ENCODE data around the gene CCHCR1.
A peak's percentile ranks its signal among the peaks of the same experiment; 100 is the strongest.

CCHCR1 gene

DNA sequence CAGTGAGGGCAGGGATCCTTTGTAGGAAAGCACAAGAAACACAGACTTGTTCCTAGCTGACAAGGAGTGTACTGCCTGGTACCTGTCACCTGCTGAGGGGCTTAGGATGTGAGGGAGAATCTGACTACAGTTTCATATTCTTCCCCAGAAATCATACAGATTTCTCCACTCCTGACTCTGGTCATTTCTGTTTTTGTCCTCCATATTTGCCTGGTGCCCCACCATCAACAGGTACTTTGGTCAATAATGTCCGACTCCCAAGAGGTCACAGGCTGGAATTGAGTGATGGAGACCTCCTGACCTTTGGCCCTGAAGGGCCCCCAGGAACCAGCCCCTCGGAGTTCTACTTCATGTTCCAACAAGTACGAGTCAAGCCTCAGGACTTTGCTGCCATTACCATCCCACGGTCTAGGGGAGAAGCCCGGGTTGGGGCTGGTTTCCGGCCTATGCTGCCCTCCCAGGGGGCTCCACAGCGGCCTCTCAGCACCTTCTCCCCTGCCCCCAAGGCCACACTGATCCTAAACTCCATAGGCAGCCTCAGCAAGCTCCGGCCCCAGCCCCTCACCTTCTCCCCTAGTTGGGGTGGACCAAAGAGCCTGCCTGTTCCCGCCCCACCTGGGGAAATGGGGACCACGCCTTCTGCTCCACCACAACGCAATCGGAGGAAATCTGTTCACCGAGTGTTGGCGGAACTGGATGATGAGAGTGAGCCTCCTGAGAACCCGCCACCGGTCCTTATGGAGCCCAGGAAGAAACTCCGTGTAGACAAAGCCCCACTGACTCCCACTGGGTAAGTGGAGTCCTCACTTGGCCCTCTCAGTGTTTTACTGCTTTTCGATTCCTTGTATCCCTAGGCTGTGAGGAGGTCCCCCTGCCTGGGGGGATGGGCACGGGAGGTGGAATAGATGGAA, 3.9 kb upstream of the CCHCR1 start:
- DNase-seq = no peak

DNA sequence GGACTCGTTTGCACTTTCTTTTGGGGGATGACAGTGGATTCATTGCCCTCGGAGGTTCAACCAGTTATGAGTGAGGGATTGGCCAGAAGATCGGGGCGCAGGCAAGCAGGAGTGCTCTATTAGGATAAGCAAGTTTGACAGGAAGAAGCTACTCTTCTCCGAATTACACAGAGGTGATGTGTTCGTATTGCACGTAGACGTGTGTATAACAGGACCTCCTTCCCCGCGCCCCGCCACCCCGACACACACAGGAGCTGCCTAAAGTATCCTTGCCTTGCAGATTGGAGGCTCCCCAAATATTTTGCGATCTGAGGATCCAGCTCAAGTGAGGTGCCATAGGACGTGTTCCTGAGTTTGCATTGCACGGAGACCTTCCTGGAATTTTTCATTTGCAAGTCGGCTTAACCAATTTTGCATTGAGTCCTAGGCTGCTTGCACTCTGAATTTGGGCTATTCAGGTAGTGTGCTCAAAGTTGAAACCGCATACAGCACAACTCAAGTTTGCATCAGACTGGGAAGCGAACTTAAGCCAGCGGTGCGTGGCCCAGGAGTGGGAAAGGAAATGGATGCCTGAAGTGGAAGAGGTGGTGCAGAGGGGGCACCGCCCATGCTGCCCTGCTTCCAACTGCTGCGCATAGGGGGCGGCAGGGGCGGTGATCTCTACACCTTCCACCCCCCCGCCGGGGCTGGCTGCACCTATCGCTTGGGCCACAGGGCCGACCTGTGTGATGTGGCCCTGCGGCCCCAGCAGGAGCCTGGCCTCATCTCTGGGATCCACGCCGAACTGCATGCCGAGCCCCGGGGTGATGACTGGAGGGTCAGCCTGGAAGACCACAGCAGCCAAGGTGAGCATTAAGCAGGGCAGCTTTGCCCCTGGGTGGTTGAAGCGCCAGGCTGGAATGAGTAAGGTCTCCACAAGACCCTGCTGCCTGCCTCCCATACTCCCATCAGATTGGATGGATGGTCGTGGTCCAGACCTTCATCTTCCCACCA, 1.6 kb upstream of the CCHCR1 start:
- peak in 1 of 2 donors; percentile 16 for DNase-seq

DNA sequence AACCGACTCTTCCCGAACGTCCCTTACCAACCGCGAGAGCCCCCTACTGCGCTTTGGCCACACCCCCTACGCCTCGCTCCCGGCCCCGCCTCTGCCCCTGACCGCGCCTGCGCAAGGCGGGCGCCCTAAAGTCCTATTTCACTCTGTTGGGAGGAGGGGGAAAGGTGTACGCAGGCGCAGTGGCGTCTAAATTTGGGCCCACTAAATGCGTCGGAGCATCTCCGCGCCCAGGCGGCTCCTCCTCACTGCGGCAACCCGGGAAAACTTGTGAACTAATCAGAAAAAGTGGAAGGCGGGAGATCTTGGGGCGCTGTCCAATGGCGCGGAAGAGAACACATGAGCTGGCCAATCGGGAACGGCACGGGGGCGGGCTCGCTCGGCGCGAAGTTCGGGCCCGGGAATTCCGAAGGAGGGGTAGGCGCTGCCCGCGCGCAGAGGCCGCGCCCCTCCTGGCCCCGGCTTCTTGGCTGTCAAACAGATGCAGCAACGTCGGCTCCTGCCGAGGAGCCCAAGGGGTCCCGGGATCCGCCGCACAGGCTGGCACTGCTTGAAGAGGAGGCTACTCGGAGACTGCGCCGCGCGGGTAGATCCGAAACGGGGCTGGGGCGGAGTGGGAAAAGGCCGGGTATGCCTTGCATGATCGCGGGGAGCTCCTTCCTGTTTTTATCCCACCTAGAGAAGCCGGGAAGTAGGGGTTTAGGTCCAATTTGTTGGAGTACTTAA, 699 bp upstream of the CCHCR1 start, which contains the start of gene TCF19:
Gene TCF19 (plus strand): TSS at position 450 of the 723 bp plus-strand sequence. CDS start 881 bp downstream, outside the sequence.
- peak; percentile 99 for DNase-seq

DNA sequence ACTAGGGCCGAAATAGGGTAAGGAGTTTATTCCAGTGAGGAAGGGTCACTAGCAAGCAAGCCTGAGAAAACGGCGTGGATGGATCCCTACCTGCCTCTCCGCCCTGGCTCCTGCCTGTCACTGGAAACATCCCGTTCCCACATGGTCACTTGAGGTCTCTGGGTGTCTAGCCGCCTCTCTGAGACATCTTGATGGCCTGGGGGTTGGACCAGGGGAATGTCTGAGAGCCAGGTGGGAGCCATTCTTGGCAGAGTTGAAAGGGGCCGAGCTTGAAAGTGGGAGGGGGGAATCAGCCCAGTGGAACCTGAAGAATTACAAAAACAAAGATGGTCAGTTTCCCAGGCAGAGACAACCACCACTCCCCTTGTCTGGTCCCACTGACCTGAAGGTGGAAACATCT, 961 bp downstream of the CCHCR1 start:
- no peak for DNase-seq

DNA sequence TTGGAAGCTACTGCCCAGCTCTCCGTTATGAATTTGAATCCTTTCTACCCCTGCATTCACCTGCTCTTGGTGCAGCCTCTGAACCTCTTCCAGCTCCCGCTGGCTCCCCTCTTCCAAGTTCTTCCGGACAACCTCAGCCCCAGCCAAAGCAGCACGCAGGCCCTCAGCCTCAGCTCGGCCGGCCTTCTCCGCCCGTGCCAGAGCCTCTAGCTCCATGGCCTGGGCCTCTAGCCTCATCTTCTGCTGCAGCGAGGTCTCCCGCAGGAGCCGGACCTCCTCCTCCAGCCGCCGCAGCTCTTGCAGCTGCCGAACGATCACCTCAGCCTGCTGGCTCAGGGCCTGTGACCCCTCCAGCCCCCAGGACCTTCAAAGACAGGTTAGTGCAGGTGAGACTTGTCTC, 3.2 kb downstream of the CCHCR1 start:
- no peak for DNase-seq

DNA sequence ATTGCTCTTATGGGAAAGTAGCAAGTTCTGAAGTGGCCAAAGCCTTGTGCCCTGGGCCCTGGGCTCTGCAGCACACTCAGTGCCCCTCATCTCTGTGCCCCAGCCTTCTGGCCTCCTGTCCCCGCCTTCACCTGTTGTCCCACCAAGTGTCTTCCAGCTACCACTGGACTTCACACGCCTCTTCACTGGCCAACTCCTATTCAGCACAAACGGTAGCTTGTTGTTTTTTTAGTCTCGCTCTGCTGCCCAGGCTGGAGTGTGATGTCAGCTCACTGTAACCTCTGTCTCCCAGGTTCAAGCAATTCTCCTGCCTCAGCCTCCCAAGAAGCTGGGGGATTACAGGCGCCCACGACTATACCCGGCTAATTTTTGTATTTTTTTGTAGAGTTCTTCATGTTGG, 4.8 kb downstream of the CCHCR1 start:
- DNase-seq = no peak

DNA sequence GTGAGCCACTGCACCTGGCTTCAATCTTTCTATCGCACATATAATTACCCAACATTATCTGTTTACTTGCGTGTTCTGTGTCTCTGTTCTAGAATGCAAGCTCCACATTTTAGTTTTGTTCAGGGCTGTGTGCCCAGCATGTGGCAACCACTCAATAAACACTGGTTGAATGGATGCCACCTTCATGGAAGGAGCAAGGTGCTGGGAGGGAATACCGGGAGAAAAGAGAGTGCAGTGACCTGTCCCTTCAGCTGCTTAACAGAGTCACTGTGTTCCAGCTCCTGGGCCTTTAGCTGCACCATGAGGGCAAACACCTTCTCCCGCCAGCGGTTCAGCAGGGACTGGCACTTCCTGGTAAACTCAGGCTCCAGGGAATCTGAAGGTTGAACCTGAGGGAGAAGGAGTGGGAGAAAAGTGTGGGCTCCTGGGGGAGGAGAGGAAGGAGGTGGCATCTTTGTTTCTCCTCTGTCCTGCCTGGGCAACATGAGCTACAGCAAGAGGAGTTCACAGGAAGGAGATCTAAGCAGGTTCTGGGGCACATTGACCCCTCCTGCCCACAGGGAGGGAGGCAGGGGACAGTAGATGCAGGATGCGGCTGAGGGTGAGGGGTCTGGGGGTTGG, 7.7 kb downstream of the CCHCR1 start:
- DNase-seq = no peak

DNA sequence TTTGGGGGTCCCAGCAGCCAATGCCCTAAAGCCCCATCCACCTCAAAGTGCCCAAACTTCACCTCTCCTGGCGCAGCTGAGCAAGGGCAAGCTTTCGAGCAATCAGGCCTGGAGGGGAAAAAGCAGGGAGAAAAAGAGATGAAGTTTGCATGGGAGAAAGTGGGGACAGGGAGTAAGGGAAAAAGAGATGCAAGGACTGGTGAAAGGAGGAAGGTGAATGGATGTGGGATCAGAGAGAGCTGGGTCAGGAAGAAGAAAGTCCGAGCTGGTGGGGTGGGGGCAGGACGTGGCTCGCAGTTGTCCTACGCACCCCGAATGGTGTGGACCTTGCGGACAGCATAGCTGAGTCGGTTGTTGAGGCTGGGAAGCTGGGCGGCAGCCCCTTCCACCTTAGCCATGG, 12.2 kb downstream of the CCHCR1 start:
- no peak for DNase-seq

DNA sequence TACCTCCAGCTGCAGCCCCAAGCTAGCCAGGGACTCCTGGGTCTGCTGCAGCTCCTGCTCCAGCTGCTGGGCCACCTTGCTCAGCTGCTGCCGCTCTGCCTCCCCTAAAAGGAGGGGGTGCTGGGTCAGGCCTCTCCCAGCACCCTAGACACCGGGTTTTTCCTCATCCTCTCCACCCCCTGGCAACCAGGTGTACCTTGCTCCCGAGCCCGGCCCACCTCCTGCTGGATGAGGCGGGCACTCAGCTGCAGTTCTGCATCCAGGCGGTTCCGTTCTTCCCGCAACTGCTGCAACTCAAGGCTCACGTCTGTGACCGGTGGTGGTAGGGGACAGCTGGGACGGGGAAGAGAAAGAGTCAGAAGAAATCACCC, 12.6 kb downstream of the CCHCR1 start:
- DNase-seq = no peak

DNA sequence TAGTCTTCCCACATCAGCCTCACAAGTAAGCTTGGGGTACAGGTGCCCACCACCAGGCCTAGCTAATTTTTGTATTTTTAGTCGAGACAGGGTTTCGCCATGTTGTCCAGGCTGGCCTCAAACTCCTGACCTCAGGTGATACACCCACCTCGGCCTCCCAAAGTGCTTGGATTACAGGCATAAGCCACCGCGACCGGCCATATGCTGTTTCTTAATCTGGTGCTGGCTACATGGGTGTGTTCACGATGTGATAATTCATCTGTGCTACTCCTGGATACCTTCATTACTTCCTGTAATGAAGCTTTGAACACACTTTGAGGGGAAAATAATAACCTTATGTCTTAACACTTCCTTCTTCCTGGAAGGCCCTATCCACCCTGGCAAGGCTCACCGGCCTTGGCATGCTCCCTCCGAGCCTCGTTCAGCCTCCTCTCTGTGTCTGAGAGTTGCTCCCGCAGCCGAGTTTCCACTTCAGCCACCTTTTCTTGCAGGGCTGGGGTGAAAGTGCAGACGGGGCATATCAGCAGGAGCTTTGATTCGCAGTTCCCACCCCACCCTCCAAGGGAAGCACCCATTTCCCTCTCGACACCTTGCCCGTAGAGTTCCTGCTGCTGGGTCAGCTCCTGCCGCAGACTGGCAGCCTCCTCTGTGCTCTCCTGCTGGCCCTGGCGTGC, 13.2 kb downstream of the CCHCR1 start:
- DNase-seq = no peak

DNA sequence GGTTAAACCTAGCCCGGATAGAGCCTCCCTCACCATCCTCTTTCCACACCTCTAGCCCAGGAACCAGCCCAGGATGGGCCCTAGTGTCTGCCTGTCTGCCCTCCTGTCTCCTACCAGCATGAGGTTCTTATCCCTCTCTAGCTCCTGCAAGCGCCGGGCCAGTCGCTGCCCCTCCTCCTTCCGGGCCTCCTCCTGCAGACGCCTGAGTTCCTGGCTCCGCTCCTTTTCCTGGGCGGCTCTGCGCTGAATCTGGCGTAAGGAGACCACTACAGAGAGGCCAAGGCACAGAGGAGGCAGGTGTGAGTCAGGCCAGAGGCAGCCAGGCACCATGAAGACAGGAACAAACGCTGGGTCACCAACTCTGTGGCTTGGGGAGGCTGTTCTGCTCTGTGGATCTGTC, 14.5 kb downstream of the CCHCR1 start:
- no peak for DNase-seq

DNA sequence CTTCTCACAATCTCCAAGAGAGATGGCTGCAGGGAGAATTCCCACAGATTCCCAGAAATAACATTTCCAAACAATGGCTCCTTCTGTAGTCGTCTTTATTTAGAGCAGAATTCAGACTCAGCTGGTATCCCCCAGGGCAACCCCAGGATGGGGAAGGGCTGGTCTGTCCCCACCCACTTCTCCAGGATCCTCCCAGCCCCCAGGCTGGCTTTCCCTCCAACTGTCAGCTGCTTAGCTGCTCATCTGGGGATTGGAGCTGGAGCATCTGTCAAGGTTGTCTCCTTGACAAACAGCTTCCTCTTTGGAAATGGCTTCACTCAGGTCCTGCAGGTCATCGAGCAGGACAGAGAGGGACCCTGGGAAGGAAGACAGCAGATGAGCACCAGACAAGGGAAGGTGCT, 15.2 kb downstream of the CCHCR1 start:
- DNase-seq = no peak

DNA sequence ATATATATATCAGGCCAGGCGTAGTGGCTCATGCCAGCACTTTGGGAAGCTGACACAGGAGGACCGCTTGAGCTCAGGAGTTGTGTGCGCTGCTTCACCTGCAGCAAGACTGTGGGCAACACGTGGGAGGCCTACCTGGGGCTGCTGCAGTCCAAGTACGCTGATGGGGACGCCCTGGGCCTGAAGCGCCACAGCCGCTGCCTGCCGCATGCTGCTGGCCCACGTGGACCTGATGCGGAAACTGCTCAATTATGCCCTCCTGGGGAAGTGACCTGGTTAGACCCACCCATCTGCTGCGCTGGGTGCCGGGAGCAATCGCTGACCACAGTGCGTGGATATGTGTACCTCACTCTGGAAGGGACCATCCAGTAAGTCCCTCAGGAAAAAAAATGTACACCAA, 17.0 kb downstream of the CCHCR1 start:
- DNase-seq = no peak

DNA sequence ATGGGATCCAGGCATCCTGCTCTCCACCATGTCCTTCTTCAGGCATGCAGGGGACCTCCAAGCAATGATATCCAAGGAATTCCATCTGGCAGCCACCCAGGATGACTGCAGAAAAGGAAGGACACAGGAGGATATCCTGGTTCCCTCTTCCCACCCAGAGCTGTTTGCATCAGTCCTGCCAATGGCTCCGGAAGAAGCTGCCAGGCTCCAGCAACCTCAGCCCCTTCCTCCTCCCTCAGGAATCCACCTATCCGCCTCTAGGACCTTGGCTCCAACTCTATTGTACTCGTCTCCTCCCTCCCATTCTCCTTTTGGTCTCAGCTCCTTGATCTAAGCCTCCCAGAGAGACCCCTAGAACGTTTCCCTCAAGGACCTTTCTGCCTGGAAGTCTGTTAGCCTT, 18.0 kb downstream of the CCHCR1 start:
- DNase-seq = no peak

DNA sequence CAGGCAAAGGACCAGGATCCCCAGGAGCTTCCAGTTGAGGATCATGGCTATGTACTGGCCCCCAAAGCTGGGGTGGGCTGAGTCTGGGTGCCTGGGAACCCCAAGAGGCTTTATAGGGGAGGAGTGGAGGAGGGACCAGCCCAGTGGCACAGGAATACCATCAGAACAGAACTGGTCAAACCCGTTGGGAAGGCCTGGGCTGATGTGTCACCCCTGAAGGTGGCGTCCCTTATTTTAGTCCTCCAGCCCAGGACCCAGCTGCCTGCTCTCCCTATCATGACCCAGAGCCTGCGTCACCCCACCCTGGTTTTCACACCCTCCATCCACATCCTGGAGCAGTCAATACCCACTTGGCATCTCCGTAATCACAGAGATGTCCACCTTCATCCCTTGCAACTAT, 18.6 kb downstream of the CCHCR1 start, which contains the start of gene PSORS1C2:
Gene PSORS1C2 (minus strand): TSS at position 85 of the 400 bp plus-strand sequence. CDS start 40 bp downstream, at position 45.
- no peak for DNase-seq

DNA sequence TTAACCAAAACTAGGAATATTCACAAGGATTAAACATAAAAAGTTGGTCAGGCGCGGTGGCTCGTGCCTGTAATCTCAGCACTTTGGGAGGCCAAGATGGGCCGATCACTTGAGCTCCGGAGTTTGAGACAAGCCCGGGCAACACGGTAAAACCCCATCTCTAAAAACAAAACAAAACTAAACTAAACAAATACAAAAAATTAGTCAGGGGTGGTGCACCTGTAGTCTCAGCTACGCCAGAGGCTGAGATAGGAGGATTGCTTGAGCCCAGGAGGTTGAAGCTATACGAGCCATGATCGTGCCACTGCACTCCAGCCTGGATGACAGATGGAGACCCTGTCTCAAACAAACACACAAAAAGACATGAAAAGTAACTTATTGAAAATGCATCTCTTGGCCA, 21.9 kb downstream of the CCHCR1 start:
- no peak for DNase-seq

DNA sequence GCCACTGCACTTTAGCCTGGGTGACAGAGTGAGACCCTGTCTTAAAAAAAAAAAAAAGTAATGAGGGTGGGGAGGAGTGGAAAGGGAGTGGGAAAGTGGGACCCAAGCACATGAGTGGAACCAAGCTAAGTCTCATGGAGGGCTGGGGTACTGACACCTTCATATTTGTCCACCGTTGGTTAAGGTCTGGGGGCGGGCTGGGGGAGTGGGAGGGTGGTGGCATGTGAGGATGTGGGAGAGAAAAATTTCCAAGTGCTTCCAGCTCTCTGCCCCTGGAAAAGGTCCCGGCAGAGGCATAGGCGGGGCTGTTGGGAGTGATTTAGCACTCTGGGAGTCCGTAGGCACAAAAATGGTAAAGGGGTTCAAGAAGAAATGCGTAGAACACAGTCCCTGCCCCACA, 24.8 kb downstream of the CCHCR1 start:
- DNase-seq = no peak

DNA sequence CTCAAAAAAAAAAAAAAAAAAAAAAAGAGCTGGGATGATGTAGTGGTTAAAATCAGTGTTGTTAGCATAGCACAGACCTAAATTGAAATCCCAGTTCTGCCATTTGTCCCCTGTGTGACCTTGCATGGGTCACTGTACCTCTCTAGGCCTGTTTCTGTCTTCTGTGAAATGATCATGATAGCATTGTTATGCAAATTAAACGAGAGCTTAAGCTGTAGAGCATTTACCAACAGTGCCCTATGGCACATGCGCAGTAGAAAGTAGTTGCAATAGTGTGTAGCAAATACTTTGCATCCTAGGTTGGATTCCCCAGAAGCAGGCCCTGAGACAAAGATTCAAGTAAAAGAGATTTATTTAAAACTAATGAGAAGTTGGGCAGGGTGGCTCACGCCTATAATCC, 26.0 kb downstream of the CCHCR1 start:
- no peak for DNase-seq

DNA sequence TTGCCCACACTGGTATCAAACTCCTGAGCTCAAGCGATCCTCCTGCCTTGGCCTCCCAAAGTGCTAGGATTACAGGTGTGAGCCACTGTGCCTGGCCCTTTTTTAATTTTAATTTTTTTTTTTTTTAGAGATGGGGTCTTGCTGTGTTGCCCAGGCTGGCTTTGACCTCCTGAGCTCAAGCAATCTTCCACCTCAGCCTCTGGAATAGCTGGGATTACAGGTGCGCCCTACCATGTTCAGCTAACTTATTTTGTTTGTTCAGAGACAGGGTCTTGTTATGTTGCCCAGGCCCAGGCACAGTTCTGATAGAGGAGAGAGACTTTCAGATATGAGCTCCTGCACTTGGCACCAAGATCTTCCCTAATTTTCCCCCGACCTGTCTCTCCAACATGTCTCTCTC, 26.9 kb downstream of the CCHCR1 start:
- no peak for DNase-seq

DNA sequence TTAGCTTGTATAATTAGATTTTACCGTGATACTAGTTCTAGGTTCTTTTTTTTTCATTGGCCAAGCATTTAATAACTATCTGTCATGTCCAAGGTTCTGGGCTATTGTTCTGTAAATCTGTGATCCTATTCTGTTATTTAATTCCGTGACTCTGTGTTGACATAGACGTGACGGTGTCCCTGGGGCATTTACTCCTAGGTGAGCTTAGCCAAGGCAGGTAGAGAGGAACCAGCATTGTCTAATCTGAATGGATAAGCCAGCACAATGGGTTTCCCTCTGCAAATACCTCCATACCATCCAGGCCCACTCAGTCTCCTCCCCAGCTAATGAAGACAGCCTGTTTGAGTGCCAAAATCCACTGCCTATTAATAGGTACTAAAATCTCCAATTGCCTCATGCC, 28.5 kb downstream of the CCHCR1 start:
- no peak for DNase-seq

DNA sequence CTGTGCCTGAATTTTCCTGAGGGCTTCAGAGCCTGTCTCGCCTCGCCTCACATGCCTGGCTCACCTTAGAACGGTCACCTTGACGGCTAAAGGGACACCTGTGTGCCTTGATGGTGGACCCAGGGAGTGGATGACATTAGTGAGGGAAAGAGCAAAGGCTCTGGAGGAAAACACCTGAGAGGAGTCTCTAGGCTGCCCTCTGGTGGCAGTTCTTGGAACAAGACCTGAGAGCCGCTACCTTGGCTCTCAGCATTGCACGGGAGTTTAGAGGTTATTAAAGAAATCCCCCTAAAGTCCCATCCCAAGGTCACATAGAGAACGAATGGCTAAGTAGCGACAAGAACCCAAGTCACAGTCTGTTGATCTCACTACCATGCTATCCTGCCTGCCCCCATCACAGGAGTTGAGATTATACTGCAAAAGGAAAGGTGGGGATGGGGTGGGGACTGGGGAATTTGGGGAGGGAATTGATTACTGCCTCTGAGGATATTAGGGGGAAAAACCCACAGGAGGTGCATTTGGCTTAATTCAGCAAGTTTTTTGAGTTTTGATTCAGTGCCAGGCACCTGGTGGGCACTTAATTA, 29.4 kb downstream of the CCHCR1 start:
- DNase-seq = peak; percentile 58 to 73

Measured in CD4-positive, alpha-beta T cell treated with Interleukin-1 beta for 1 hour (primary cell).